ENCODE data around the gene EPS15. TPM values are rescaled to one million over a fixed set of nuclear protein-coding genes. Genes with fewer than 3 reads are reported as not detected.
A peak's percentile ranks its signal among the peaks of the same experiment; 100 is the strongest.

Gene EPS15
- polyA plus RNA-seq, 1 of the 3 experiments (the other 2 are of a cell fraction) = 17.0 TPM

DNA sequence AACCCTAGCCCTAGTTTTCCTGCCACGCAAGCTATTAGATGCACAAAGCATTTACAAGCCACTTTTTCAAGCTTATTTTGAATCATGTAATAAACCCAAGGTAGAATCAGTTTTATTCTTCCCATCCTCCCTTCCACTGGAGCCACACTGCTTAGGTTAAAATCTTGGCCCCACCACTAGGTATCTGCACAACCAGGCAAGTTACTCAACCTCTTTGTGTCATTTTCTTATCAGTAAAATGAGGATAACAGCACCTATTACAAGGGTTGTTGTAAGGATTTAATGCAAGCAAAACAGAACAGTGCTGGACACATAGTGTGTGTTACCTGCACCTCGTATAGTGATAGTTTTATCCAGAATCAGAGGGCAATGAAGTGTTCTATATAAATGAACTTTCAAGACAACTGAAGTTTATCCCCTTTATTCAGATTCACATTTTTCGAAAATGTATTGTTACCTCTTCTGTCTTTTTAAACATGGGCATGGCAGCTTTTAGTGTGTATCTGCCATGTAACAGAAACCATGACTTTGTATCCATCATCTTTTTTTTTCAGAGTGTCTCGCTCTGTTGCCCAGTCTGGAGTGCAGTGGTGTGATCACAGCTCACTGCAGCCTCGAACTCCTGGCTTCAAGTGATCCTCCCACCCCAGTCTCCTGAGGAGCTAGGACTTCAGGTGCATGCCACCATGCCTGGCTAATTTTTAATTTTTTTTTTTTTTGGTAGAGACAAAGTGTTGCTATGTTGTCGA is 171.5 kb downstream of the EPS15 start (continued):
- TF ChIP-seq EP300 (IDR thresholded peaks at IDR 0.05; ENCODE audit: borderline replicate concordance in 1 of 2, low read depth in 1 of 2, low read length in 1 of 2) = no peak

DNA sequence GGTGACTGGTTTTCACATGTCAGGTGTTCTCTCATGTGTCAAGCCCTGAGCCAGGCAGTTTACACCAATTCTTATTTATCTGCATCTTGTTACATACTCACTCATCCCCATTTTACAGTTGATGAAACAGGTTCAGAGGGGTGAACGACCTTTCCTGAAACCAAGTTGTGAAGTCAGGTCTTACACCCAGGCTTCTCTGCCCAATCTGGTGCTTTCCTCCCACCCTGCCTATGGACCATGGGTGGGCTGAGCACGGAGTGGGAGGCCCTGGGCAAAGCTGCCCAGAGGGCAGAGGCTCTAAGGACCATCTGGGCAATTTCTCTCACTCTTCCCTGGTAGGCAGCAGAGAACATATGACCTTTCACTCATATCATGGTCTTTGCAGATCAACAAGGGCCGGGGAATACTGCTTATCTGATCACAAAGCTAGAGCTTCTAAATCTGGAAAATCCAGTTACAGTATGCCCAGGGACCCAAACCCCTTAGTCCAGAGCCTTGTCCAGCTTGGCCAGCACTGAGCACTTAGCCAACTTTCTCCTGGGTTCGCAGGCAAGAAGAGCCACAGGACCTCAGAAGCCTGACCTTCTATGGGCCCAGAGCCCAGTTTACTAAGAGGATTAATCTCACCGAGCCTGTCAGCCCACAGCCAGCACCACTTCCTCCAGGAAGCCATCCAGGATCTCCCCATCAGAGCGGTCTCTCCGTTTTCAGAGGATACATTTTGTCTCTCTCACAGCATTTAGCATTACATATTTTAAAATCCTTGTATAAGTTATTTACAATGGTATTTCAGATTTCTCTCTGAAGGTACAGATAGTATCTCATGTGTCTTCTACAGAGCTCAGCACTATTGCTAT is 172.8 kb downstream of the EPS15 start:
- no peak overlapping the region for H3K9ac ChIP-seq
- ChIA-PET CTCF (interaction anchor here (0.6 to 1.3 kb wide), 2 partner anchors 15 kb away, joined by 3 read pairs; no protein-coding TSS in a partner anchor), POLR2A (no interaction called here)
- peaks cover 8% of the 10 kb centered on the region for H3F3A ChIP-seq (replicated peaks; ENCODE audit: insufficient read depth)
- no peak overlapping the region for H3K4me3 ChIP-seq (ENCODE audit: low read depth in 2 of 2, low read length in 1 of 2)
- H3K9me3 ChIP-seq = no peaks in the 10 kb centered on the region
- no peaks in the 10 kb centered on the region for H3K79me2 ChIP-seq (ENCODE audit: insufficient read depth)
- 83% methylated on average over 7 of the region's 7 CpGs for WGBS (ENCODE audit: low lambda C conversion rate)
- TF ChIP-seq FOXM1 (IDR thresholded peaks at IDR 0.05; ENCODE audit: low read depth) (no peak), GATA2 (CRISPR knock-in tag; IDR thresholded peaks at IDR 0.05) (no peak), NRF1 (IDR thresholded peaks at IDR 0.05; ENCODE audit: low read depth, low read length) (no peak)
- no peak overlapping the region for H2AFZ ChIP-seq (ENCODE audit: low read depth)
- no peaks in the 10 kb centered on the region for H3K36me3 ChIP-seq (replicated peaks in 1 of 2; ENCODE audit: control insufficient read depth in 1 of 2, insufficient read depth in 2 of 2, low read length in 1 of 2)
- H3K27me3 ChIP-seq (ENCODE audit: insufficient read depth) = no peaks in the 10 kb centered on the region
- no peaks in the 10 kb centered on the region for H4K20me1 ChIP-seq (ENCODE audit: insufficient read depth)
- H3K9me2 ChIP-seq = no peaks in the 10 kb centered on the region
- H3K27ac ChIP-seq (ENCODE audit: low read depth in 2 of 2, low read length in 1 of 2) = no peak overlapping the region
- DNase-seq = peak; percentile 41
- H3K4me1 ChIP-seq (ENCODE audit: control insufficient read depth in 1 of 2, insufficient read depth in 2 of 2, low read depth in 1 of 2, low read length in 1 of 2) = peaks cover 0 to 11% of the 10 kb centered on the region in 2 experiments; a peak in 1 of 4 replicates
- no peak overlapping the region for H3K4me2 ChIP-seq

DNA sequence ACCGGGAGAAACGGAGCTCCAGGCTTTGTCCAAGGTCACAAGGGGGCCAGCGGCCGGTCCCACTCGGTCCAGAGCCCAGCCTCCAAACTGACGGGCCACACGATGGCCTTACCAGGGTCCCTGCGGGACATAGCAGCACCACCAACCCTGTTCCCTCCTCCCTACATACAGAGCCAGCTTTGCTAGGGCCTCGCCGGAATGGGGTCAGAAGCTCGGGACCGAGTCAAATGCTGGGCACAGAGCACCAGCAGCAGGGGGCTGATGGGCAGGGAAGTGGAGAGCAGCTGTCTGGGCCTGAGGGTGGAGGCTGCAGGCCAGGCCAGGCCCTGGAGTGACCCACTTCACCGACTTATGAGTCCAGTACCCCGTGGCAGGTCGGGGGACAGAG is 173.8 kb downstream of the EPS15 start:
- TF ChIP-seq YY1 (IDR thresholded peaks at IDR 0.05; ENCODE audit: low read depth) (no peak), ELF1 (IDR thresholded peaks at IDR 0.05) (no peak), MXI1 (IDR thresholded peaks at IDR 0.05; ENCODE audit: low read depth, low read length) (no peak), RXRA (IDR thresholded peaks at IDR 0.05; ENCODE audit: borderline replicate concordance, low read depth) (no peak)
- Histone ChIP-seq H3K36me3 (replicated peaks in 1 of 2; ENCODE audit: control insufficient read depth in 1 of 2, insufficient read depth in 2 of 2, low read length in 1 of 2) (no peaks in the 10 kb centered on the region), H3K79me2 (ENCODE audit: insufficient read depth) (no peaks in the 10 kb centered on the region), H4K20me1 (ENCODE audit: insufficient read depth) (no peaks in the 10 kb centered on the region), H3K27me3 (ENCODE audit: insufficient read depth) (no peaks in the 10 kb centered on the region), H3K4me1 (ENCODE audit: control insufficient read depth in 1 of 2, insufficient read depth in 2 of 2, low read depth in 1 of 2, low read length in 1 of 2) (peaks cover 0 to 11% of the 10 kb centered on the region in 2 experiments; a peak in 1 of 4 replicates), H2AFZ (ENCODE audit: low read depth) (no peak overlapping the region), H3K9me2 (no peaks in the 10 kb centered on the region), H3F3A (replicated peaks; ENCODE audit: insufficient read depth) (peaks cover 8% of the 10 kb centered on the region), H3K9me3 (no peaks in the 10 kb centered on the region), H3K4me3 (ENCODE audit: low read depth in 2 of 2, low read length in 1 of 2) (no peak overlapping the region), H3K27ac (ENCODE audit: low read depth in 2 of 2, low read length in 1 of 2) (no peak overlapping the region), H3K9ac (no peak overlapping the region), H3K4me2 (no peak overlapping the region)
- 96% methylated on average over 3 of the region's 15 CpGs for WGBS (ENCODE audit: low lambda C conversion rate)
- CTCF ChIA-PET = interaction anchor here (0.8 to 1.3 kb wide), 2 partner anchors 14 to 18 kb away, joined by 3 read pairs; no protein-coding TSS in a partner anchor
- POLR2A ChIA-PET = no interaction called here
- no peak for DNase-seq

Data from SK-N-SH (cell line).